Astrocyte of the spinal cord (primary cell): ENCODE measurements around the gene NTN1.

Experiments used
- DNase-seq: peaks from one replicate; pipeline ENCODE4 v3.0.0; 2011; ENCODE audit warnings: low read depth, low spot score
- H3K4me3 ChIP-seq: 2 replicates; pipeline ENCODE4 v1.5.1; 2011; ENCODE audit warnings: low read depth, mild to moderate bottlenecking, low read length, moderate library complexity
- in situ Hi-C: cut with HindIII; loops from 2 replicates; pipeline ENCODE4 v1.10.0; 2017; ENCODE audit warnings: low sequenced_read_pairs
- TF ChIP-seq, protein P1 (sequence below): IDR thresholded peaks from 2 replicates; pipeline ENCODE4 v1.5.1; 2012; ENCODE audit warnings: low read depth, mild to moderate bottlenecking, low read length, inconsistent platforms

NTN1 gene

DNA sequence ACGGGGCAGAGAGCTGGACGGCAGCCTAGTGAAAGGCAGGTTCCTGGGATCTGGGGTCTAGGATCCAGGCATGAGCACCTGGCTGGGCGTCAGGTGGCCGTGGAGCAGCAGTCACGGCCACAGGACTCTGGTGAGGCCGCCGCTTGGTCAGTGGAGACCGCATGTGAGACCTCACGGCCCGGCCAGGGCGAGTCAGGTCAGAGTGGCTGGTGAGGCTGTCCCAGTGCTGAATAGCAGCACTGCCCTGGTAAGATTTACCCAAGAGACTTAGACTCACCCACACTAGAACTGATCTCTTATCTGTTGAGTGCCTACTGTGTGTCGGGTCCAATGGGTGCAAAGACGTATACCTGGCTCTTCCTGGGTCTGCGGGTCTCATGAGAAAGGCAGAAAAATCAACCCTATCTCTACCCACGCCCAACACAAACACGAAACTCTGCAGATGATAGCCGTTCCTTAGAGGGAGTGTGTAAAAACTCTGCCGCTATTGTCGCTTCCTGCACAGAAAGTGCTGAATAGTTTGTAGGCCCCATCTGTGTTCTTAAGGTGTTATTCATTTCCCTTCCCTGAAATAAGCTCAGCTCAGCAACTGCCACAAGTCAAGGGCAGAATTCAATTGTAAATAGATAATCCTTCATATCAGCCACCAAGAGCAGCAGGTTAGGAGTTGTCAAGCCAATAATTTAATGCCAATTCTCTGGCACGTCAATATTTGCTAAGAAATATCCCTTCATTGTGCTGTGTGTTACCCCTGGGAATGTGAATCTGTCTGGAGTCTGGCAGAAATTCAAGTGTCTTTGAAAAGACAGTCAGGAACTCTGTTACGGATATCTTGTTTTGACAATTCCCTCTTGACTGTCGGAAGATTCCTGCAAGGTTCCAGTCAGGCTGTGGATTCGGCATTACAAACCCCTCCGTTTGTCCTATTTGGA lies 240.0 kb downstream of the NTN1 start:
- in situ Hi-C loops: no loop called here
- TF ChIP-seq, protein P1, sequence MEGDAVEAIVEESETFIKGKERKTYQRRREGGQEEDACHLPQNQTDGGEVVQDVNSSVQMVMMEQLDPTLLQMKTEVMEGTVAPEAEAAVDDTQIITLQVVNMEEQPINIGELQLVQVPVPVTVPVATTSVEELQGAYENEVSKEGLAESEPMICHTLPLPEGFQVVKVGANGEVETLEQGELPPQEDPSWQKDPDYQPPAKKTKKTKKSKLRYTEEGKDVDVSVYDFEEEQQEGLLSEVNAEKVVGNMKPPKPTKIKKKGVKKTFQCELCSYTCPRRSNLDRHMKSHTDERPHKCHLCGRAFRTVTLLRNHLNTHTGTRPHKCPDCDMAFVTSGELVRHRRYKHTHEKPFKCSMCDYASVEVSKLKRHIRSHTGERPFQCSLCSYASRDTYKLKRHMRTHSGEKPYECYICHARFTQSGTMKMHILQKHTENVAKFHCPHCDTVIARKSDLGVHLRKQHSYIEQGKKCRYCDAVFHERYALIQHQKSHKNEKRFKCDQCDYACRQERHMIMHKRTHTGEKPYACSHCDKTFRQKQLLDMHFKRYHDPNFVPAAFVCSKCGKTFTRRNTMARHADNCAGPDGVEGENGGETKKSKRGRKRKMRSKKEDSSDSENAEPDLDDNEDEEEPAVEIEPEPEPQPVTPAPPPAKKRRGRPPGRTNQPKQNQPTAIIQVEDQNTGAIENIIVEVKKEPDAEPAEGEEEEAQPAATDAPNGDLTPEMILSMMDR: no peak
- H3K4me3 ChIP-seq: no peak overlapping the region
- DNase-seq: no peak

DNA sequence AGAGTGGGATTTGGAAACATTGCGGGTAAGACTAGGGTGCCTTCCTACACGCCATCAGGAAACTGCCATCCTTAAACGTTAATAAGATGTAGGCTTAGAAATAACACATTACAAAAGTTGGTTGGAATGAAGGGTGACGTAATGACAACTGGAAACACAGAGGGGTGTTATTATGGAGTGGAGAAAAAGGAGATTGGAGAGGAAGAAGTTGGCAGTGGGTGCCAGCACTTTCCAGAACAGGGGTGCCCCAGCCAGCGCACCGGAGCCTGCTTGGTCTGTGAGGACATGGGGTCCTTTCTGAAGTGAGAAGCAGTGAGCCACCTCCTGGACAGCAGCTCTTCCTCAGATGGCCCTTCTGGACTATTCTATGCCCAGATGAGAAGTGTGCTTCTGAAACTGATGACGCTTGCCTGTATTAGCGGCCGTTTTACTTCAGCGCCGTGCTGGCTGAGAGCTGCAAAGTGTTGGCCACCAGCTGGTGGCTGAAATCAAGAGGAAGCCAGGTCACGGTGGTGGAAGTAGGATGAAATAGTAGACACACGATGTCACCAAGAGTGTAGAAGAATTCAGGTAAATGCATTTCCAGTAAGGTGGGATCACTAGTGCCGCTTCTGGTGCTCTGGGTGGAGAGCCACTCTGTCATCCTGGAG lies 244.8 kb downstream of the NTN1 start:
- no peak for DNase-seq
- H3K4me3 ChIP-seq: no peak overlapping the region
- in situ Hi-C loops: no loop called here
- TF ChIP-seq, protein P1: no peak

DNA sequence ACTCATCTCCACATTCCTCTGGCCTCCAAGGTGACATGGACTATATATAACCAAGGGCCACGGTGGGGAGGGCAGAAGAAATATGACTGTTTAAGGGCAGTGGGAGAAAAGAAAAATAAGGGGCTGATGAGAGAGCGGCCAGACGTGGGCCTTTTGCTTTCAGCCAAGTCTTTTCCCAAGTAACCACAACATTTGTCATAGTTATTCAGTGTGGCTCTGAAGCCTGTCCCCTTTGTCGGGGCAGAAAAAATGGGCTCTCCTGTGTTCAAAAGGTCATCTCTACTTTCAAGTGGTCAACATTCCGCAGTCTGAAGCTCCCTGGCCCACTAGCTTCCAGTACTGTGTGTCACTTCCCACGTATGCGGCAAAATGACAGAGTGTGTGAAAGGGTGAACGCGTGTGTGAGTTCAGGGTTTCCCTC lies 245.4 kb downstream of the NTN1 start:
- DNase-seq: peak; percentile 30
- in situ Hi-C loops: no loop called here
- TF ChIP-seq, protein P1: no peak
- H3K4me3 ChIP-seq: no peak overlapping the region

DNA sequence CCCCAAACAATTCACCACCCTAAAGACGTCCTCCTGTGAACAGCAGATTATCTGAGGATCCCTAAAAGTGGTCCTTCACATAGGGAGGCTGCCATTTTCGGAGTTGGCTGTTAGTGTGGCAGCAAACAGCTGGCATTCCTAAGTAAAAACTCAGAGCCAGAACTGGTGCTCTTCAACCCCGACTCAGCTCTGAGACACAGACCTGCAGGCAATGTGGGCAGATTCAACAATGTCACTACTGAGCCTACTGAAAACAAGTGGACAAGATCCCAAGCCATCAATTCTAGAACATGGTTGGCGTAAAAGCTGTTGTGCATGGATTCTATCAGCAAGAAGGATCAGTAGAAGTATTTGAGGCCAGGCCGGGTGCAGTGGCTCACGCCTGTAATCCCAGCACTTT lies 247.2 kb downstream of the NTN1 start:
- in situ Hi-C loops: no loop called here
- no peak for DNase-seq
- TF ChIP-seq, protein P1: no peak
- no peak overlapping the region for H3K4me3 ChIP-seq

DNA sequence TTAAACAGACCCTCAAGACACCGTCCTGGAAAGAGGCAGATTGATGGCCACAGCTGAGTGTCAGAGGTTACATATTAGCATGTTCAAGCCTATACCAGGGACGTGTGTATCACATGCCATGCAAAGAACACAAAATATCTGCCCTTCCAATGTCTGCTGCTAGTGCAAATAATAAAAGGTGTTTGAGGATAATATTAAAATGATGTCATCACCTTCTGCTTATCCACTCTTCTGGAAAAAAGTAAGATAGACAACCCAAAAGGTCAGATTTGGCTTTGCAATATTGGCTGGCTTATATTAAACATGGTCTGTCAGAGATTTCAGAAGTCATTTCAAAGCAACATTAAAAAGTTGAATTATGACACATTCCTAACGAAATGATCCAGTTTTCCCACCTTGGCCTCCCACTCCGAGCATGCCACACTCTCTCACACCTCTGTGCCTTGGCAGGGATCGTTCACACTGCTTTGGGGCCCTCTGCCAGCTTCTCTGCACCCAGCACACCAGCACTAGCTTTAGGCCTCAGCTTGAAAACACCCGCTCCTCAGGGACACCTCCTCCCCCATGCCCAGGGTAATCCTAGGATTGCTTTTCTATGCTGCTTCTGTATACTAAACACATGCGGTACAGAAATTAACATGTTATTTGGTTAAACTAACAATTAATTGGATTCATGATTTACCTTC lies 248.2 kb downstream of the NTN1 start:
- in situ Hi-C loops: no loop called here
- TF ChIP-seq, protein P1: no peak
- no peak for DNase-seq
- no peak overlapping the region for H3K4me3 ChIP-seq

DNA sequence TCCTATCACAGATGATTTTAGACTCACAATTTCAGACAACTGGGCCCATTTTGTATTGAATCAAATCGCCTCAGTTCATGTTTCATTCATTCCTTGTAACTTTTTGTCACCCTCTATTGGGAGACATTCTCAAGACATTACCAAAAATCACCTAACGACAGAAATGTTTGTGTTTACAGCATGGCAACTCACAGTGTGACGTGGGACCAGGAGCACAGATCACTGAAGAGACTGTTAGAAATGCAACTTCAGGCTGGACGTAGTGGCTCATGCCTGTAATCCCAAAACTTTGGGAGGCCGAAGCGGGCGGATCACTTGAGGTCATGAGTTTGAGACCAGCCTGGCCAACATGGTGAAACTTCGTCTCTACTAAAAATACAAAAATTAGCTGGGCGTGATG lies 249.6 kb downstream of the NTN1 start:
- H3K4me3 ChIP-seq: no peak overlapping the region
- DNase-seq: no peak
- in situ Hi-C loops: no loop called here
- TF ChIP-seq, protein P1: no peak
